GM12872 (cell line): ENCODE data around the gene GNB1L.

Experiments used
- TF ChIP-seq, protein P1 (sequence below): IDR thresholded peaks from 3 replicates; pipeline ENCODE4 v1.5.1; 2011; ENCODE audit warnings: low read depth, mild to moderate bottlenecking, low read length, moderate library complexity; ENCODE audit not compliant: insufficient read depth

The GNB1L gene

DNA sequence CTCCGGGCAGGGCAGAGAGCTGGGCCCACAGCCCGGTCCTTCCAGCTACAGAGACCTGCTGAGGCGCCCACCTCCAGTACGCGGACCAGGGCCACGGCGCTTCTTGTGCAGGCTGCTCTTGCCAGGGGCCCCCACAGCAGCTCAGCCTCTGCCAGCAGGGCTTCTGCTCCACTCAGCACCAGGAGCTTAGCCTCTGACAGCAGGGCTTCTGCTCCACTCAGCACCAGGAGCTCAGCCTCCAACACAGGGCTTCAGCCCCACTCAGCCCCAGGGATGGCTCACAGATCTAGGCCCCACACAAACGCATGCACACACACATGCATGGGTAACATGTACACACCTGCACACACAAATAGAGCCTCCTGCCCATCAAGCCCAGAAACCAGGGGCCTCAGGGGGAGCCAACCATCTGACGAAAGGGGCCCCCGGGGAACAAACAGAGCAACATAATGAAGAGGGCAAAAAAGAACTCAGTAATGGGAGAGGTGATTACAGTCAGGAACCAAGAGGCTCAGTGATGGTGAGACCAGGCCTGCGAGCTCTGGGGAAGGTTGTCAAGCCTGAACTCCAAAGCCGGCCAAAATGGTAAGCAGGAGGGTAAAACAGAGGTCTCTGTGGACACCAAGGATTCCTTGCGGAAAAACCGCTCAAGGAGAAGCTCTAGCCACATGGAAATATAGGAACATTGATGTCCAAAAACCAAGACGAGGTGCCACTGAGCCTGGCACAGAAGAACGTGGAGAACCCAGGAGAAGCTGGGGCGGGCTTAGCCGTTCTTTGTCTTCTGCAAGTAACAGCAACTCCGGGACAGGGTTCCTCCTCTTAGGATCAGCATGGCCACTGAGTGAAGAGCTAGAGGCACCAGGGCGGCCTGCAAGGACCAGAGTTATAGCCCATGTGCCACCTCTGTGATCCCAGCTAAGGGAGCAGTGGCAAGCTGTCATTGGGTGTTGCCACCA is 46.5 kb downstream of the GNB1L start:
- TF ChIP-seq, protein P1, sequence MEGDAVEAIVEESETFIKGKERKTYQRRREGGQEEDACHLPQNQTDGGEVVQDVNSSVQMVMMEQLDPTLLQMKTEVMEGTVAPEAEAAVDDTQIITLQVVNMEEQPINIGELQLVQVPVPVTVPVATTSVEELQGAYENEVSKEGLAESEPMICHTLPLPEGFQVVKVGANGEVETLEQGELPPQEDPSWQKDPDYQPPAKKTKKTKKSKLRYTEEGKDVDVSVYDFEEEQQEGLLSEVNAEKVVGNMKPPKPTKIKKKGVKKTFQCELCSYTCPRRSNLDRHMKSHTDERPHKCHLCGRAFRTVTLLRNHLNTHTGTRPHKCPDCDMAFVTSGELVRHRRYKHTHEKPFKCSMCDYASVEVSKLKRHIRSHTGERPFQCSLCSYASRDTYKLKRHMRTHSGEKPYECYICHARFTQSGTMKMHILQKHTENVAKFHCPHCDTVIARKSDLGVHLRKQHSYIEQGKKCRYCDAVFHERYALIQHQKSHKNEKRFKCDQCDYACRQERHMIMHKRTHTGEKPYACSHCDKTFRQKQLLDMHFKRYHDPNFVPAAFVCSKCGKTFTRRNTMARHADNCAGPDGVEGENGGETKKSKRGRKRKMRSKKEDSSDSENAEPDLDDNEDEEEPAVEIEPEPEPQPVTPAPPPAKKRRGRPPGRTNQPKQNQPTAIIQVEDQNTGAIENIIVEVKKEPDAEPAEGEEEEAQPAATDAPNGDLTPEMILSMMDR = no peak

DNA sequence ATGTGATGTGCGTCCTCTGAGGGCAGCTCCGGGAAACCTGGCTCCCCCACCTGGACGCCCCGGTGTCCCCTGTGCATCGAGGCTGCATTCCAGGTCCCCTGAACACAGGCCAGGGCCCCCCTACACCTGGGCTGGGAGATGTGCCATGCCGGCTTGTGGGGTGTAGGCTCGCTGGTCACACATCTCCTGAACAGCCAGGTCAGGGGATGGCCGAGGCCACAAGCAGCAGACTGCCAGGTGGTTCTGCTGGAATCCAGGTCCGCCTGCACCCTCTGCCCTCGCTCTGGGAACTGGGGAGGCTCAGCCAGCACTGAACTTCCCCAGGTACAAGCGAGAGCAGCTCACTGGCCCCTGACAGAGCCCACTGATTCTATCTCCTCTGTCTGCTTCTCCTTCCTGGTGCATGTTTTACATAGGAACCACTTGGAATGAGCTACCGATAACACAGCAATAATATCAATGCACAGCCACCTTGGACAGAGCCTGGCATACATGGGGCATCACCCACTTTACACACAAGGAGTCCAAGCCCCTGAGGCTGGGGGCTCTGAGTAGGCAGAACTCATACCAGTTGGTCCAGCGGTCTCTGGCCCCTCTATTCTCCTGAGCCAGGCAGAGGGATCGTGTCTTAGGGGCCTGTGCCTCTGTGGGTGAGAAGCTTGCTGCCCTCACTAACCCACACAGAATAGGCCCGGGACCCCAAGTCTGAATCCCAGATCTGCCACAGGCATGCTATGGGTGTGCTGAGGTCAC is 47.3 kb downstream of the GNB1L start:
- TF ChIP-seq, protein P1 = no peak

DNA sequence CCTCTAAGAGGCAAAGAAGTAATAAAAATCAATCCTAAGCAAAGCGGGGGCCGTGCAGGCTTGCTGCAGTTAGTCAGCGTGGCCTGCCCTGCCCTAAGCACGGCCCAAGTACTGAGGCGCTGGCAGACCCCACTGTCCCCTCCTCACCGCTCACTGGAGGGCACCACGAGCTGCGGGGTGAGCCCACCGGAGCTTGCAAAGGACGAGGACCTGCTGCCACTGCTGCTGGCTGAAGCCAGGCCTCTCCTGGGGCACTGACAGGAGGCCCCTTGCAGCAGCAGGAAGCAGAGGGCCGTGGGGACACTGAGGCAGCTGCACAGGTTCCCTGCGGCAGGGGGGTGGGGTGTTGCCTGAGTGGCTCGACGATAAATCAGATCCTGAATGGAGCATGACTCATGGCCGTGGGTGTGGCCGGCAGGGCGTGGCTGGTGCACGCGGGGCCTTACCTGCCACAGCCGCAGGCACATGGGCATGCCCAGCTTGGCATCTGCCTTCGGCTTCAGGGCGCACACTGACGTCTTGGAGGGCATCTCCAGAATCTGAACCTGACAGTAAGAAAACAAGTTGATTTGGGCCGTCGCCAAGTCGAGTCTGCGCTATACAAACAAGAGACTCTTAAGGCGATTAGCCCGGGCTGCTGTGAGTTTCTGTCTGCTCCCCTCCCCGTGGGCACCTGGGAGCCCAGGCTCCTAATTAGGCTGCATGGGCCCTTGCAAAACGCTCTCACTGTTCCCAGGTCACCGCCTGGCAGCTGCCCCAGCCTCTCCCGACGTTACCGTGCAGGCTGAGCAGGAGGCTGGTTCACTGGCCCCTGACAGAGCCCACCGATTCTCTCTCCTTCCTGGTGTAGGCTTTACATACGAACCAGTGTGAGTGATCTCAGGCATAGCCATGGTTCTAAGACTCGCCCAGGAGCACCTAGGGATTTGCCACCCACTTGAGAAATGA is 48.2 kb downstream of the GNB1L start:
- TF ChIP-seq, protein P1 = no peak

DNA sequence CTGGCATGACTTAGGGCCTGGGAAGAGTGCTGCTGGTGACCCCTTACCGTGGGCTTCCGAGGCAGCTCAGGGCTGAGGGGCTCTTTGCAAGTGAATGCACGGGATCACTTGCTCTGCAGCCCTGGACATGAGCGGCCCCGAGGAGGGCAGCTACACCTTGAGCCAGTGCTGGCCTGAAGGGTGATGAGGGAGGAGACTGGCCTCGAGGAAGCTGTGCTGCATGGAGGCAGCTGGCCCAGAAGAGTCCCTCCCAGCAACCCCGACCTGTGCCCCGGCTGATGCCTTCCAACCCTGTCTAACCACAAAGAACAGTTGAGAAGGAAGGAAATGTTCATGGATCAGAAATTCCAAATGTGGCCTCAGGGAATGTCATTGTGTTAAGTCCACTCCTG is 48.9 kb downstream of the GNB1L start:
- TF ChIP-seq, protein P1 = no peak

DNA sequence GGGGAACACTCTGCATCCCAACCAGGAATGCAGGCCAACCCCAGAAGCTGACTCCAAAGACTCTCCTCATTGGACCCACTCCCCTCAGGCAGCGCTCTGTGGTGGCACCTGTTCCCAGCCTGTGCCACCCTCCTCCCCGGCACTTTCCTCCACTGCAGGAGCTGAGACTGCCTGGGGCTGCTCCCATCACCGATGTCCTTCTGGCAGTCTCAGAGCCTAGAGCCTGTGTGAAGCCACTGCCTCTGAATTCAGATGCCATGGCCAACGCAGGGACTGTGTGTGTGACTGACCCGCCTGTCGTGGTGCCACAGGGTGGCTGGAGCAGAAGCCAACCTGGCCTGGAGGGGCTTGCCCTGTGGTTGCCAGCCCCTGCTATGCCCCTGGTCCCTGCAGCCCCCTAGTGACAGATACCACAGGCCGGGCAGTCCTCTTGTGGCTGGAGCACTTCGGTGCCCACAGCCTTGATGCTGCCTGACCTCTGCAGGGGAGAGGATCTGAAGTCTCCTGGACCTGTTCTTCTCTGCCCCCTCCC is 50.9 kb downstream of the GNB1L start:
- TF ChIP-seq, protein P1 = no peak

DNA sequence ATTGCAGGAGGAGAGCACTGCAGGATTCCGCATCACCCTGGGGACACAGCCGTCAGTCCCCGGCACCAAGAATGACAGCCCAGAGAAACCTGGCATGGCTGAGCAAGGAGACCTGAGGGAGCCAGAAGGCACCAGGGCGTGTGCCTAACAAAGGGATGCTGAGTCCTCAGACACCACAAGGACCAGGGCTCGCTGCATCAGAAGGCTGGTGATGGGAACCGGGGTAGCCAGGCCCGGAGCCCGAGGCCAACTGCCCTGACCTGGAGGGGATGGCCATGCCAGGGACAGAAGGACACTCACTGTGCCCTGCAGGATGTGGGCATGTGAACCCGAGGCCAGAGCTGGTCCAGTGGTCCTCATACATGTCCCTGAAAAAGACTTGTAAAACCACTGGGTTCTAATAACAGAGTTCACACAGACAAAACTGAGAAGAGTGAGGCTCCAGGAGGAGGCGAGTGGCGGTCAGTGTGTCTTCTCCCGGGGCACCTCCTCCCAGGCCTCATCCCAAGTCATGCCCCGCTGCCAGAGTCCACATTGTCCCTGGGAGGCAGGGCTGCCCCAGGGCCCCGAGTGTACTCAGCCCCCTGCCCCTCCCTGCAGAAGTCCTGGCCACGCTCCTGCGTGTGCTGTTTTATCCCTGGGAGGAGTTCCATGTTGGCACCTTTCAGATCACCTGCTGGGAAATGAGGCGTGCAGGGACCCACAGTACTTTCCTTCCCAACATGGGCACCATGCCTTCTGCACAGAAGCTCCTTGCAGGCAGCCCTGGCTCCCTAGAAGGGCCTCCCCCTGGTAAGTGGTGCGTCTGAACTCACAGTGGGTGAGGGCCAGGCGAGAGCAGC is 51.6 kb downstream of the GNB1L start:
- TF ChIP-seq, protein P1 = no peak
